Right renal pelvis (tissue), 4 donors: ENCODE data around the gene MAP3K1. TPM values are rescaled to one million over a fixed set of nuclear protein-coding genes. Genes with fewer than 3 reads are reported as not detected.
"Not testable (repeated sequence)": the region's sequence is repeated elsewhere in the genome, so short reads cannot be mapped to it uniquely, and the experiment has no call there.

Experiments
- DNase-seq, 4 donors: peaks; one replicate each; pipeline ENCODE4 v3.0.0-alpha.2; 2013; ENCODE audit warnings: low read depth in 4 of 4, low spot score in 3 of 4, missing footprints in 1 of 4
- polyA plus RNA-seq, 4 donors: library from polyadenylated mRNA; unstranded; fragments of 120-200 nt; gene quantifications; one replicate each; pipeline ENCODE4 v1.2.1, GENCODE V29; 2013; ENCODE audit not compliant: insufficient read length in 4 of 4

The MAP3K1 gene
- polyA plus RNA-seq, result 10 to 100 TPM; 79.3 to 94.1 (median 89.2) TPM

GRCh38 chr5:56814963-56815657 lies at the start of gene MAP3K1:
MAP3K1 (plus strand) TSS chr5:56815549; CDS start chr5:56815574, 25 bp downstream.
- peak in 2 of 4 donors; percentile 77 to 80 for DNase-seq

GRCh38 chr5:56766926-56767325 lies 48.4 kb upstream of the MAP3K1 start:
- DNase-seq, result no peak

- DNase-seq, result no peak
Observed at GRCh38 chr5:56769875-56770604, 45.3 kb upstream of the MAP3K1 start.

- no peak for DNase-seq
Observed at GRCh38 chr5:56772767-56773166, 42.6 kb upstream of the MAP3K1 start.

GRCh38 chr5:56774957-56775356 lies 40.4 kb upstream of the MAP3K1 start:
- DNase-seq, result no peak

- not testable (repeated sequence) for DNase-seq
Observed at GRCh38 chr5:56776212-56776846, 39.0 kb upstream of the MAP3K1 start.

- DNase-seq, result no peak
Observed at GRCh38 chr5:56783261-56783660, 32.1 kb upstream of the MAP3K1 start.

GRCh38 chr5:56786346-56786745 lies 29.0 kb upstream of the MAP3K1 start:
- DNase-seq, result no peak

- DNase-seq, result no peak
Observed at GRCh38 chr5:56791396-56791795, 24.0 kb upstream of the MAP3K1 start.

GRCh38 chr5:56798521-56798920 lies 16.8 kb upstream of the MAP3K1 start:
- DNase-seq, result no peak

- DNase-seq, result no peak
Observed at GRCh38 chr5:56800186-56800585, 15.2 kb upstream of the MAP3K1 start.

- DNase-seq, result no peak
Observed at GRCh38 chr5:56801256-56801655, 14.1 kb upstream of the MAP3K1 start.

- DNase-seq, result no peak
Observed at GRCh38 chr5:56802205-56802604, 13.1 kb upstream of the MAP3K1 start.

- DNase-seq, result no peak
Observed at GRCh38 chr5:56803025-56803424, 12.3 kb upstream of the MAP3K1 start.

GRCh38 chr5:56803894-56804293 lies 11.5 kb upstream of the MAP3K1 start:
- no peak for DNase-seq

GRCh38 chr5:56807679-56808078 lies 7.7 kb upstream of the MAP3K1 start:
- DNase-seq, result no peak

- DNase-seq, result no peak
Observed at GRCh38 chr5:56808211-56808610, 7.1 kb upstream of the MAP3K1 start.

- DNase-seq, result no peak
Observed at GRCh38 chr5:56810826-56811225, 4.5 kb upstream of the MAP3K1 start.

GRCh38 chr5:56812110-56812509 lies 3.2 kb upstream of the MAP3K1 start:
- no peak for DNase-seq

GRCh38 chr5:56813302-56813701 lies 2.0 kb upstream of the MAP3K1 start:
- DNase-seq, result no peak

- DNase-seq, result no peak
Observed at GRCh38 chr5:56814361-56814962, 887 bp upstream of the MAP3K1 start.
